GM18526 (cell line): Measurements from ENCODE around the gene COL19A1.
A peak's percentile ranks its signal among the peaks of the same experiment; 100 is the strongest.

Experiments
- POLR2A ChIP-seq: IDR thresholded peaks from 3 replicates; pipeline ENCODE4 v1.6.1; 2011; ENCODE audit not compliant: insufficient read length; ENCODE audit errors: extremely low read depth

COL19A1 gene

DNA sequence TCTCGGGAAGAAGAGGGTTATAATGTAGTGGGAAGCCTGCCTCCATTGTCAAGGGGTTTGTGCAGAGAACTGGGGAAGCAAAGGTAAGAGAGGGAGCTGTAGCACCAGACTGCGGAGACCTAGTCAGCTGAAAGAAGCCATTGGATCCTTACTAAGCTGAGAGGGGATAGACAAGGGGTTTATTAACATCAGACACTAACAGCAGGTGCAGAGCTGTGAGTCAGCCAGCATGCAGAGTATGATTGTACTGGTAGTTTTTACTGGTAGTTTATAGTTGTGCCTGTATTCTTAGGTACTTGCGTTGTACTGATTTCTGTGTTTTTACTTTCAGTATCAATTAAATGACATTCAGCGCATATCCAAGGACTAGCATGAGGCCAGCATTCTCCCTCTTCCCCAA lies 17.8 kb upstream of the COL19A1 start:
- no peak for TF ChIP-seq POLR2A

DNA sequence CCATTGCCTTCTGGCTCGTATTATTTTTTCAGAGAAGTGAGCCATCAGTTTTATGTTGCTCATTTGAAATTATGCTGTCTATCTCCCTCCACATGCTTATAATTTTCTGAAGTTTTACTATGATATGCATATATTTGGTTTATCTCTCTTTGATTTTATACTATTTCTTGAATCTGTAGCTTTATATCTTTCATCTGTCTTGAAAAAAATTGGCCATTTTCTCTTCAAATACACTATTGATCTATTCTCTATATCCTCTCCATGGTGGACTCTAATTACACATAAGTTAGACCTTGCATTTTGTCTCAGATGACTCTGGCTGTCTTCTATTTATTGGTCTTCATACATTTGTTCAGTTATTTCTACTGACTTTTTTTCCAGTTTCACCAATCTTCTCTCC lies 13.7 kb upstream of the COL19A1 start:
- TF ChIP-seq POLR2A: no peak

- no peak for TF ChIP-seq POLR2A
Measured at GRCh38 chr6:69861986-69862385, 4.4 kb upstream of the COL19A1 start.

DNA sequence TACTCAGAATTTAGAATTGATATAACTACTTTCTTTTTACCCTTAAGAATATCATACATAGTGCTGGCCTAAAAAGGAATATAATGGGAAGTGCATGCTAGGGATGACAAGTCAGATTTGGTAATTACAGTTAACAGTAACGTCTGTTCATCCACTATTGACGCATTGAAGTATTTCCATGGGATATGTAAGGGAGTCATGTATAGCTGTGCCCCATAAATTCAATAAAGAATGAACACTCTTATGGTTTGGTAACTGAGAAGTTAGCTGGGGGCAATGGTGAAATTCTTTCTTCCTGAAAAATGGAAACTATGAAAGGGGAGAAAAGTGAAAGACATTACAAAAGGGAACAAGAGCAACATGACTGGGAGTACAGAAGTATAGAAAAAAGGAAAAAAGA lies 2.6 kb upstream of the COL19A1 start:
- TF ChIP-seq POLR2A: no peak

GRCh38 chr6:69865126-69865525 lies 1.2 kb upstream of the COL19A1 start:
- no peak for TF ChIP-seq POLR2A

DNA sequence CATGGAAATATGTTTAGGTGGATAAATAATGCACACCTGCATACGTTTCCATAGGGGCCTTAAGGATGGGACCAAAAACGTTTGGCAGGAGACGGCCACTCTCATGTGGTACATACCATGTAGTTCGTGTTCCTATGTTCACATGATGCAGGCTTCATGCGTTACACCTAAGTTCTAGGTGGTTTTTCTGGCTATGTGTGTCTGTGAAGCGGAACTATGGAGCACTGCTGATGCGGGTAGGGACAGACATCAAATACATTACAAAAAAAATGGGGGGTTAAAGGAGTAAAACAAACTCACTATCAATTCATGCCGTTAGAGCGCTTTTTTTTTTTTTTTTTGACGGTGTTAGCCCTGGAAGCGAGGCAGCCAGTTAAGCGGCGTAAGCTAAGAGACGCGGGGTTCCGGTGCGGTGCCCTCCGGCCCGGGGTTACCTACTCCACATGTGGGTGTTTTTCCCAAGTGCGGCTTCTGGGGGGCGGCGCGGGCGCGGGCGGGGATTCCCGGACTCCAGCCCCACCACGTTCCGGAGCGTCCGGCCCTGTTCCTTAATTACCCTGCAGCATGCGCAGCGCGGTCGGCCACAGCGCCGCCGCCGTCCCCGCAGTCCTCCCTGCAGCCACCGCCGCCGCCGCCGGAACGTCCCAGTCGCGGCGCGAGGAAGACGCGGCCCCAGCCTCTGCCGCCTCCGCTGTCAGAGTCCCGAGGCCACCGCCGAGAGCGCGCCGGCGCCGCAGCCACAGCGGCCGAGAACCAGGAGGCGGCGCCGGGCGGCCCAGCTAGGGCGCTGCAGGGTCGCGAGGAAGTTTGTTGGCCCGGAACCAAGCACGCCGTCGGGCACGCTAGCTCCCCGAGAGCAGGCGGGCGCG lies 648 bp downstream of the COL19A1 start:
- peak; percentile 44 for TF ChIP-seq POLR2A

GRCh38 chr6:69867639-69867976 lies 1.3 kb downstream of the COL19A1 start:
- TF ChIP-seq POLR2A: no peak

DNA sequence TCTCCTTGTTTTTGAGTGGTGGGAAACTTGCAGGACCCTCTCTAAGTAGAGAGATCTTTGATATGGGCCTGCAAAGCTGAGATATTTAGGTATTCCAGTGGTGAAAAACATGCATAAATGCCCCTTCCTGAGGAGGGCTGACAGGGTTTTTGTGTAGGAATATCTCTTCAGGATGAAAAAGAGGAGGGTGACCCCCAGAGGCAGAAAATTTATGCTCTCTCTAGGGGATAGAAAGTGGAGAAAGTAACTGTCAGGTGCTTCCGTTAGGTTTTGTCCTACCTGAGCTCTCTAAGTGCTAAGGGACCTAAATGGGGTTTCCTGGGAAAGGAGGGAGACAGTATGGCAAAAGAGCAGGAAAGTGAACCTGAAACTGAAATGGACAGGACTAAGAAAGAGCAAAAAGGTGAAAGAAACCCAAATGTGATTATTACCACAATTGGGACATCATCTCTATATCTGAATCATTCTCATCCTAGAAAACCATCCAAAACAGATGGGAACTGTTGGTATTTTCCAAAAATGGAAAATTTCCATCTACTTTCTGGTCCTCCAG lies 2.0 kb downstream of the COL19A1 start:
- no peak for TF ChIP-seq POLR2A

GRCh38 chr6:69868961-69869360 lies 2.6 kb downstream of the COL19A1 start:
- no peak for TF ChIP-seq POLR2A

DNA sequence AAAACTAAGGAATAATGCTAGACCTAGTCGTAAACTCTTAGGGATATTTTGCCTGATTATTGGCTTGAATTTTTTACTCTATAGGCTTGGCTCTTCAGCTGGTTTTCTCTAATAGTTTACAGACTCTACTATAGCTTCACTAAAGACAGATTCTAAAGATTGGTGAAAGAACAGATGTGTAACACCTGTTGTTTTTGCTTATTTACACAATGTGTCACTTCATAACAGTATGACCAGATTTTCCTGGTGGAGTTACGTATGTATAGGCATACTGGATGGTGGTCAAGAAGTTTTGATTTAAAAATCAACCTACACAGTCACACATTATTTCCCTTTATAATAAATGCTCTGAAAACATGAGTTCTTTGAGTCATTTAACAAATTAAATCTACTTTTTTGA lies 4.8 kb downstream of the COL19A1 start:
- no peak for TF ChIP-seq POLR2A

- no peak for TF ChIP-seq POLR2A
Measured at GRCh38 chr6:69873291-69873690, 6.9 kb downstream of the COL19A1 start.

GRCh38 chr6:69875715-69876114 lies 9.4 kb downstream of the COL19A1 start:
- TF ChIP-seq POLR2A: no peak

- no peak for TF ChIP-seq POLR2A
Measured at GRCh38 chr6:69878795-69879194, 12.4 kb downstream of the COL19A1 start.

- TF ChIP-seq POLR2A: no peak
Measured at GRCh38 chr6:69880601-69881000, 14.2 kb downstream of the COL19A1 start.

GRCh38 chr6:69881322-69882151 lies 15.2 kb downstream of the COL19A1 start:
- no peak for TF ChIP-seq POLR2A

DNA sequence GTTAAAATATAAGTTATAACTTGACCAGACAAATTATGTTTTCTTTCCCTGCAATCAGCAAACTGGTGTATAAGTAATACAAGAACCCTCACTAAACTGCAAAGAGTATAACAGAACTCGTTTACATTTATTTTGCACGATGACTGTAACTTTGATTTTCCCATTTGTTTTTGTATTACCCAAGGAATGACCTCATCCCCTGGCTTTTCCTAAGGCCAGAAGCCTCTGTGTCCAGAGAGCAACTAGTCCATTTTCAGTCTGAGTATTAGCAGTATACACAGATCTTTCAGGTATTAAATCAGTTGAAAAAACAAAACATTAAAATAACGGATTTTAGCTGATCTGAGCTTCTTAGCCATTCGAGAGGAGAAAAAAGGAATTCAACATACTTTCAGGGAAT lies 17.2 kb downstream of the COL19A1 start:
- no peak for TF ChIP-seq POLR2A
